Activated naive CD4-positive, alpha-beta T cell treated with anti-CD3 and anti-CD28 coated beads for 36 hours (primary cell): ENCODE data around the gene LRFN4. TPM values are rescaled to one million over a fixed set of nuclear protein-coding genes. Genes with fewer than 3 reads are reported as not detected.
"Not testable (repeated sequence)": the region's sequence is repeated elsewhere in the genome, so short reads cannot be mapped to it uniquely, and the experiment has no call there.

Experiments
- CTCF ChIA-PET: fragments of 350-600 bp; sonication (Branson Sonifier 250); formaldehyde crosslinking; loops from one replicate; lab custom pipeline; 2021; ENCODE audit warnings: antibody characterized with exemption; lab: Charles Lee
- DNase-seq: peaks from one replicate; pipeline ENCODE4 v3.0.0-alpha.2; 2020
- H3K27ac Mint-ChIP-seq: one replicate; pipeline ENCODE4 v1.8.0; 2021; ENCODE audit warnings: mild to moderate bottlenecking, mixed read lengths
- H3K27me3 Mint-ChIP-seq: one replicate; pipeline ENCODE4 v1.8.0; 2021; ENCODE audit warnings: low read depth, mixed read lengths
- H3K36me3 Mint-ChIP-seq: one replicate; pipeline ENCODE4 v1.8.0; 2021; ENCODE audit warnings: low read depth, mixed read lengths
- H3K4me1 Mint-ChIP-seq: one replicate; pipeline ENCODE4 v1.8.0; 2021; ENCODE audit warnings: low read depth, mixed read lengths
- H3K4me3 Mint-ChIP-seq: one replicate; pipeline ENCODE4 v1.8.0; 2021; ENCODE audit warnings: mild to moderate bottlenecking, moderate library complexity, mixed read lengths
- H3K9me3 Mint-ChIP-seq: one replicate; pipeline ENCODE4 v1.8.0; 2021; ENCODE audit warnings: mixed read lengths
- intact Hi-C: fragments of 100-400 bp; cut with micrococcal nuclease; formaldehyde crosslinking; loops from one replicate; pipeline ENCODE4 v1.15.1; 2023
- total RNA-seq, 2 experiments: library from RNA; stranded (reverse); gene quantifications; one replicate each; pipeline ENCODE4 v1.2.3, GENCODE V29; 2021

LRFN4 gene
- 10 to 100 TPM; 13.3 to 16.1 TPM for total RNA-seq

DNA sequence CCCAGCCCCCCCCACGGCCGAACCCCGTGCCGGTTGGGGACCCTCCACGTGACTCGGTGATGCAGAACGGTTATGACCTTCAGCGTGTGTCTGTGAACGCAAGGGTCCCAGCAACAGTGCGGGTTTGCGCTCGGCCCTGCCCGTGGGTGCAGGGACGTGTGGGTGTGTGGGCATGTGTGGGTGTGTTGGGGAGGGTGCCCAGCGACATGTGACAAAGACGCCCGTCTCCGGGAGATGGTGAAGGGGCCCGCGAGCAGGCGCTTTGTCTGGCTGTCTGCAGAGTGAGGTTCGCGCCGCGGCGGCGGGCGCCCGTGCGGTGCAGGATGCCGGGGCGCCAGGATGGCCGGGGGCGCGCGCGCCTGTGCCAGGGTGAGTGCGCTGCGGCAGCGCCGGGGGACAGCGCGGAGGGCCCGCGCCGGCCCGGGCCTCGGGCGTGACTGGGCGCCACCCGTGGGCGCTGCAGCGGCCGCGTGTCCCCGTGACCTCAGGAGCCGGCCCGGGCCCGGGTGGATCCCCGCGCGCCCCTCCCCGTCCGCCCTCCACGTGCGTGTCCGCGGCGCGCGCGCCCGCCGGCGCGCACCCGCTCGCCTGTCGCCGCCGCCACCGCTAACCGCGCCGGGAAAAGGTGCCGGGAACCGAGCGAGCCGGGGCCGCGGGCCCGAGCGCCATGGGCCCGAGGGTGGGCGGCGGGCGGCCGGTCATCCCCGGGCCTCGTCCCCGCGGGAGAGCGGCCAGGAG is at the start of gene LRFN4:
LRFN4 (plus strand) TSS at position 569 of the 738 bp plus-strand sequence. CDS start 681 bp downstream, outside the sequence.
- intact Hi-C loops: loop anchor here (1.0 to 5.0 kb wide), 2 partner anchors 13 to 101 kb away; partner anchors contain the start of genes PC and RCE1
- H3K36me3 Mint-ChIP-seq: peaks cover 2% of the 10 kb centered on the region
- peaks cover 8% of the 10 kb centered on the region for H3K4me1 Mint-ChIP-seq
- H3K9me3 Mint-ChIP-seq: no peaks in the 10 kb centered on the region
- CTCF ChIA-PET: no interaction called here
- peak within 1 kb of the TSS; percentile 87 for H3K4me3 Mint-ChIP-seq
- H3K27me3 Mint-ChIP-seq: no peaks in the 10 kb centered on the region
- peak; percentile 28 for DNase-seq
- H3K27ac Mint-ChIP-seq: peak within 1 kb of the TSS; percentile 56

DNA sequence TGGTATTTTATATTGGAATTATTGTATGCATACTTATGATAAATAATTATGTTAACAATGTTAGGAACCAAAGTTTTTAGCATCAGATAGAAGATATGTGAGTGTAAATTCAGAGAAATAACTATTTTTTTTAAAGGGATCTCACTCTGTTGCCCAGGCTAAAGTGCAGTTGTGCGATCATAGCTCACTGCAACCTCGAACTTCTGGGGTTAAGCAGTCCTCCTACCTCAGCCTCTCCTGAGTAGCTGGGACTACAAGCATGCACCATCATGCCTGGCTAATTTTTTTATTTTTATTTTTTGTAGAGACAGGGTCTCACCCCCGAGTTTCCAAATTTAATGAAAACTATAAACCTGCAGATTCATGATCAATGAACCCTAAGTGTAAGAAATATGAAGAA is 47.3 kb upstream of the LRFN4 start:
- H3K4me1 Mint-ChIP-seq: no peaks in the 10 kb centered on the region
- CTCF ChIA-PET: no interaction called here
- no peaks in the 10 kb centered on the region for H3K27me3 Mint-ChIP-seq
- DNase-seq: no peak
- no peaks in the 10 kb centered on the region for H3K36me3 Mint-ChIP-seq
- intact Hi-C loops: no loop called here
- no peak overlapping the region for H3K4me3 Mint-ChIP-seq
- no peak overlapping the region for H3K27ac Mint-ChIP-seq
- H3K9me3 Mint-ChIP-seq: no peaks in the 10 kb centered on the region

DNA sequence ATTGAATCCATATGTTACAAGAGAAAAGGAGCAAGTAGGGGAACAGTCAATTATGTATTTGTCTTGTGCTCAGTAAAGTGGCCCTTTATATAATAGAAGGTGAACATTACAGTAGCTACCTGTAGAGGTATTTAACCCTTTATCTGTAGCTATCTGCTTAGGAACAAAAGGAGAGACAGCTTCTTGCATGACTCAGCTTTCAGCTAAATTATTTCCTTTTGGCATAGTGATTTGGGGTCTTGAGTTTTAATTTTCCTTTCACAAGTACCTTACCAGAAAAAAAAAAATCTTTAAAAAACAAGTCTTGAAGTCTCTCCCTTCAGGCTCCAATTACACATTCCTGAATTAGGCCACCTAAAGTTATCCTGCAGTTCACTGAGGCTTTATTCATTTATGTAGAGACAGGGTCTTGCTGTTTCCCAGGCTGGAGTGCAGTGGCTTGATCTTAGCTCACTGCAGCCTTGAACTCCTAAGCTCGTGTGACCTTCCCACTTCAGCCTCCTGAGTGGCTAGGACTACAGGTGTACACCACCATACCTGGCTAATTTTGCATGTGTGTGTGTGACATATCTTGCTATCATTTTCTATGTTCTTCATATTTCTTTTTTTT is 46.2 kb upstream of the LRFN4 start:
- H3K27me3 Mint-ChIP-seq: no peaks in the 10 kb centered on the region
- DNase-seq: no peak
- CTCF ChIA-PET: interaction anchor here (0.7 to 1.3 kb wide), 2 partner anchors 23 to 107 kb away, joined by 3 read pairs; no protein-coding TSS in a partner anchor
- no peaks in the 10 kb centered on the region for H3K36me3 Mint-ChIP-seq
- intact Hi-C loops: no loop called here
- H3K9me3 Mint-ChIP-seq: no peaks in the 10 kb centered on the region
- no peak overlapping the region for H3K4me3 Mint-ChIP-seq
- no peak overlapping the region for H3K27ac Mint-ChIP-seq
- no peaks in the 10 kb centered on the region for H3K4me1 Mint-ChIP-seq

DNA sequence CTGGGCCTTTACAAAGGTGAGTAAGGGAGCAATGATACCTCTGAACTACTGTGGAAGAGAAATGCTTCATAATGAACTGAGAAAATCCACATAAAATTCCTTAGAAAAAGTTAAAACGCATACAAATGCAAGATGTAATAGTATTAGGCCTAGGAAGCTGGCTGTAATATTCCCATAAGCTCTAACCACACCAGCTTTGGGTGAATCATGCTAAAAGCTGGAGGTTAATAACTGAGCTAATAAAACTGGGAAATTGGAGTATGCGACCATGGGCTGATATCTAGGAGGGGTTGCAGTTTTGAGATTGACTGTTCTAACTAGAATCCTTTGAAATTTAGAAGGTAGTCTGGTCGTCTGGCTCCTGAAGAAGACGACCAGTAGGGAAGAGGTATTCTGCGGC is 42.2 kb upstream of the LRFN4 start:
- H3K4me3 Mint-ChIP-seq: no peak overlapping the region
- H3K36me3 Mint-ChIP-seq: peaks cover 2% of the 10 kb centered on the region
- no peak for DNase-seq
- no peaks in the 10 kb centered on the region for H3K27me3 Mint-ChIP-seq
- CTCF ChIA-PET: no interaction called here
- intact Hi-C loops: no loop called here
- no peaks in the 10 kb centered on the region for H3K4me1 Mint-ChIP-seq
- no peaks in the 10 kb centered on the region for H3K9me3 Mint-ChIP-seq
- H3K27ac Mint-ChIP-seq: no peak overlapping the region

DNA sequence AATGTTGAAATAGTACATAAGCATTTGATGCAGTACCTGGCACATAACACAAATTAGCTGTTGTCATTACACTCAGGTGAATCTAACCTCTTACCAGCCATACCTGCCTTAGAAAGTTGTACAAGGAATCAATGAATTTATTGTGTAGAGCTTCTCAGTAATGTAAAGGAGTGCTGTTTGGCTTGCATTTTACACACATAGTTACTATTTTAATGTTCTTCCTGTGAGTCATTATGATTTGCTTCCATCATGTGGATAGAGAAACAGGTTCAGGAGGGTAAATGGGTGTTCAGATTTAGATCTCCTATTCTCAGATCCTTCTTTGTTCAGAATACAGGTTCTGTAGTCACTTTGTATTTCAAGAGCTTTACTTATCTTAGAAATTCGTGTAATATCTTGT is 41.2 kb upstream of the LRFN4 start:
- intact Hi-C loops: no loop called here
- no peaks in the 10 kb centered on the region for H3K9me3 Mint-ChIP-seq
- H3K36me3 Mint-ChIP-seq: peaks cover 2% of the 10 kb centered on the region
- CTCF ChIA-PET: interaction anchor here (0.9 kb wide), 1 partner anchor 18 kb away, joined by 4 read pairs; no protein-coding TSS in a partner anchor
- no peak overlapping the region for H3K27ac Mint-ChIP-seq
- H3K27me3 Mint-ChIP-seq: no peaks in the 10 kb centered on the region
- DNase-seq: no peak
- H3K4me1 Mint-ChIP-seq: no peaks in the 10 kb centered on the region
- H3K4me3 Mint-ChIP-seq: no peak overlapping the region

DNA sequence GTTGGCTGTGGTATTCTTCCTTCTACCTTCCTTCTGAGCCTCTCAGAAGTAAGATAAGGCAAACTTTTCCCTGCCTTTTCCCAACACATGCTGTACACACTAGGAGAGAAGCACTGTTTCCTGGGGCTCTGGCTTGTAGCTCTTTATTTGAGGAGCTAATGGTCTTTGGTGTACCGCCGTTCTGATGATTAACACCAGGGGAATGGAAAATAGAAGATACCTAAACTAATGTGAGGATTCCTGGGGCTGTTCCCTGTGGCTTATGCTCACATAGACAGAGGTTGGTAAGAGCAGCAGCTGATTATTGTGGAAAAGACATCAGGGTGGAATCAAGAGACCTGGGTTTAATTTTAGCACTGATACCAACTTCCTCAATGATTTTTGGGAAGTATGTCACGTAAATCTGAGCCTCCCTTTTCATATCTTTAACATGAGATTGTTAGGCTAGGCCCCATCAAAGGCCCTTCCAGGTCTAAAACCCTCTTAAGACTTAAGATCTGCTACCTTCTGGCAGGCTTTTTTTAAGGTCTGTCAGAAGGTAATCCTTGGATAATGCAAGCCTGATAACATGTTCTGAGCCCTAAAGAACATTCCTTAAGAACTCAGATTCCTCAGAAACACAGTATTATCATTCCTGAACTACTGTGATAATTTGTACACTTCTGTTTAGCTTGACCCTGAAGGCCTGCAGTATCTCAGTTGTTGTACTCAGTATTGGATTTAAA is 38.5 kb upstream of the LRFN4 start:
- H3K27ac Mint-ChIP-seq: no peak overlapping the region
- no peaks in the 10 kb centered on the region for H3K9me3 Mint-ChIP-seq
- DNase-seq: no peak
- peaks cover 2% of the 10 kb centered on the region for H3K36me3 Mint-ChIP-seq
- H3K4me3 Mint-ChIP-seq: no peak overlapping the region
- no peaks in the 10 kb centered on the region for H3K27me3 Mint-ChIP-seq
- intact Hi-C loops: no loop called here
- CTCF ChIA-PET: interaction anchor here (0.5 to 0.8 kb wide), 2 partner anchors 123 to 393 kb away, joined by 3 read pairs; no protein-coding TSS in a partner anchor
- no peaks in the 10 kb centered on the region for H3K4me1 Mint-ChIP-seq

DNA sequence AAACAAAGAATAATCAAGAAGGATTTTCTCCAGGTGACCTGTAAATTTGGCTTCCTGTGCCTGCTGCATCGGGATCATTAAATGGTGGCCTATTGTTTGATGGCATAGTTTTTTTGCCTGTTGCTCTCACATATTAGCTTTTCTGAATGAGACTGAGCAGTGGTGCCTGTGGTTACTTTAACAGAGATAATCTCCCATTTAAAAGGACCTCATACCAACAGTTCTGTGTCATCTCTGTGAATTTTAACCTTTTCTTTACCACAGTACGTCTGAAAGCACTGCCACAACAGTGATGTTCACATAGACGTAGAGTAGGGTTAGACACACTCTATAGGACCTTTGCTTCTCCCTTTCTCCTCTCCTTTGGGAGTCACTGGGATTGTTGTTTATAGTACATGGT is 36.5 kb upstream of the LRFN4 start:
- DNase-seq: no peak
- Mint-ChIP-seq H3K27ac (no peak overlapping the region), H3K36me3 (peaks cover 2% of the 10 kb centered on the region), H3K9me3 (no peaks in the 10 kb centered on the region), H3K4me3 (no peak overlapping the region), H3K27me3 (no peaks in the 10 kb centered on the region), H3K4me1 (no peaks in the 10 kb centered on the region)
- CTCF ChIA-PET: no interaction called here
- intact Hi-C loops: no loop called here

DNA sequence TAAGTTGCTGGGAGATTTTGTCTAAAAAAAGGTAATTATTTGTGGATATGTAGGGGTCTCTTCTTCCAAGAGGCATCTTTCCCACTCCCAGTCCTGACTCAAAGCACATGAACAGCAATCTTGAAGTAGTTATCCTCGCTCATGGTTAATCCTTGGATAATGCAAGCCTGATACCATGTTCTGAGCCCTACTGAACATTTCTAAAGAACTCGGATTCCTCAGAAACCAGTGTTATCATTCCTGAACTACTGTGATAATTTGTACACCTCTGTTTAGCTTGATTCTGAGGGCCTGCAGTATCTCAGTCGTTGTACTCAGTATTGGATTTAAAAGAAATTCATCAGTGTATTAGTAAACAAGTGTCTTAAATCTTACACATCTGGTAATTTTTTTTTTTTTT is 36.0 kb upstream of the LRFN4 start:
- DNase-seq: no peak
- Mint-ChIP-seq H3K4me1 (no peaks in the 10 kb centered on the region), H3K9me3 (no peaks in the 10 kb centered on the region), H3K36me3 (peaks cover 2% of the 10 kb centered on the region), H3K27ac (no peak overlapping the region), H3K4me3 (no peak overlapping the region), H3K27me3 (no peaks in the 10 kb centered on the region)
- CTCF ChIA-PET: no interaction called here
- intact Hi-C loops: no loop called here

DNA sequence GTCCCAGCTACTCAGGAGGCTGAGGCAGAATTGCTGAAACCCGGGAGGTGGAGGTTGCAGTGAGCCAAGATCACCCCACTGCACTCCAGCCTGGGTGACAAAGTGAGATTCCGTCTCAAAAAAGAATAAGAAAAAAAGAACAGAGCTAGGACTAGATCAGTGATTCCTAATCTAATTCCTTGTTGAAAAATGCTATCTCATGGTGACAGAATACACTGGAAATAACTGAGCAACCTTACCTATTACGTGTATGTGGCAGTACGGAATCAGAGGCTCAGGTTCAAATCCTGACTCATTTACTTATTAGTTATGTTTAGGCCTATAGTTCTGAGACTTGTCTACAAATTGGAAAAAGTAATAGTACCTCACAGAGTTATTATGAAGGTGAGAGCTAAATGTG is 33.2 kb upstream of the LRFN4 start:
- no peaks in the 10 kb centered on the region for H3K27me3 Mint-ChIP-seq
- H3K36me3 Mint-ChIP-seq: no peaks in the 10 kb centered on the region
- intact Hi-C loops: no loop called here
- CTCF ChIA-PET: no interaction called here
- no peaks in the 10 kb centered on the region for H3K9me3 Mint-ChIP-seq
- no peaks in the 10 kb centered on the region for H3K4me1 Mint-ChIP-seq
- DNase-seq: no peak
- H3K4me3 Mint-ChIP-seq: no peak overlapping the region
- no peak overlapping the region for H3K27ac Mint-ChIP-seq

DNA sequence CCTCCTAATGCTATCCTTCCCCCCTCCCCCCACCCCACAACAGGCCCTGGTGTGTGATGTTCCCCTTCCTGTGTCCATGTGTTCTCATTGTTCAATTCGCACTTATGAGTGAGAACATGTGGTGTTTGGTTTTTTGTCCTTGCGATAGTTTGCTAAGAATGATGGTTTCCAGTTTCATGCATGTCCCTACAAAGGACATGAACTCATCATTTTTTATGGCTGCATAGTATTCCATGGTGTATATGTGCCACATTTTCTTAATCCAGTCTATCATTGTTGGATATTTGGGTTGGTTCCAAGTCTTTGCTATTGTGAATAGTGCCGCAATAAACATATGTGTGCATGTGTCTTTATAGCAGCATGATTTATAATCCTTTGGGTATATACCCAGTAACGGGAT is 32.3 kb upstream of the LRFN4 start:
- H3K27me3 Mint-ChIP-seq, H3K4me1 Mint-ChIP-seq, H3K4me3 Mint-ChIP-seq, H3K9me3 Mint-ChIP-seq, intact Hi-C loops, H3K27ac Mint-ChIP-seq, H3K36me3 Mint-ChIP-seq, DNase-seq, CTCF ChIA-PET: not testable (repeated sequence)

DNA sequence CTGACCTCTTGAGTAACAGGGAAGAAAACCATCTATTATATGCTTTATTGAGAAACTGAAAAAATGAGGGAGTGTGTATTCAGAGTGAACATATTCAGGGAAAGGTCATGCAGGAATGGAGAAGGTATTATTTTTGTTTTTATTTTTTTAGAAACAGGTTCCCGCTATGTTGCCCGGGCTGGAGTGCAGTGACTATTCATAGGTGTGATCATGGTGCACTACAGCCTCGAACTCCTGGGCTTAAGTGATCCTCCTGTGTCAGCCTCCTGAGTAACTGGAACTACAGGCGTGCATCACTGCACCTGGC is 22.4 kb upstream of the LRFN4 start:
- H3K36me3 Mint-ChIP-seq: no peaks in the 10 kb centered on the region
- no peak for DNase-seq
- CTCF ChIA-PET: interaction anchor here (0.5 to 6.6 kb wide), 10 partner anchors 111 to 379 kb away, joined by 3 to 35 read pairs (median 4); no protein-coding TSS in a partner anchor
- intact Hi-C loops: loop anchor here (1.0 to 2.0 kb wide), 3 partner anchors 140 to 256 kb away; no protein-coding TSS in a partner anchor
- peaks cover 6% of the 10 kb centered on the region for H3K4me1 Mint-ChIP-seq
- H3K27ac Mint-ChIP-seq: no peak overlapping the region
- H3K9me3 Mint-ChIP-seq: no peaks in the 10 kb centered on the region
- H3K27me3 Mint-ChIP-seq: no peaks in the 10 kb centered on the region
- H3K4me3 Mint-ChIP-seq: no peak overlapping the region

DNA sequence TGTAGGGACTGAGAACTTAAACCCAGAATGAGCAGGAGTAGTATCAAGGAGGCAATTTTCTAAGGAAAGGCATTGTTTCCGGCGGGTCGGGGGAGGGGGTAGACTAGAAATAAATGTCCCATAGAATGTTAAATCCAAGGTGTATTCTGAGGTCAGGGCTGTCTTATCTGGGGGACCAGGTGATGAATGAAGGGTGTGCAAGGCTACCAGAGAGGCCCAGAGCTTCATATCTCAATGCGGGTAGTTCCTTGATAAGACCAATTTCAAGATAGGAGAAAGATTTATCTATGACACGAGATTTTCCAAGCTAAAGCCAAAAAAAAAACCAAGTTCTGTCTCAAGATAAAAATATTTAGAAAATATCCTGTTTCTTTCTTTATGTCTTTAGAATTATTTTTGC is 21.9 kb upstream of the LRFN4 start:
- intact Hi-C loops: loop anchor here (1.0 to 2.0 kb wide), 3 partner anchors 141 to 256 kb away; no protein-coding TSS in a partner anchor
- CTCF ChIA-PET: interaction anchor here (0.9 to 6.6 kb wide), 8 partner anchors 122 to 161 kb away, joined by 3 to 35 read pairs (median 4); no protein-coding TSS in a partner anchor
- H3K27me3 Mint-ChIP-seq: no peaks in the 10 kb centered on the region
- H3K36me3 Mint-ChIP-seq: no peaks in the 10 kb centered on the region
- H3K9me3 Mint-ChIP-seq: no peaks in the 10 kb centered on the region
- no peak overlapping the region for H3K4me3 Mint-ChIP-seq
- H3K4me1 Mint-ChIP-seq: peaks cover 9% of the 10 kb centered on the region
- no peak for DNase-seq
- no peak overlapping the region for H3K27ac Mint-ChIP-seq
